Measurements from ENCODE around the gene TTLL9. TPM values are rescaled to one million over a fixed set of nuclear protein-coding genes. Genes with fewer than 3 reads are reported as not detected.

Gene TTLL9
- total and polyA plus RNA-seq, 10 of the 15 experiments (the other 5 are each of a cell fraction or from before 2014, with no cell fraction given), result 0.03 to 0.77 (median 0.11) TPM; not detected in 2

DNA sequence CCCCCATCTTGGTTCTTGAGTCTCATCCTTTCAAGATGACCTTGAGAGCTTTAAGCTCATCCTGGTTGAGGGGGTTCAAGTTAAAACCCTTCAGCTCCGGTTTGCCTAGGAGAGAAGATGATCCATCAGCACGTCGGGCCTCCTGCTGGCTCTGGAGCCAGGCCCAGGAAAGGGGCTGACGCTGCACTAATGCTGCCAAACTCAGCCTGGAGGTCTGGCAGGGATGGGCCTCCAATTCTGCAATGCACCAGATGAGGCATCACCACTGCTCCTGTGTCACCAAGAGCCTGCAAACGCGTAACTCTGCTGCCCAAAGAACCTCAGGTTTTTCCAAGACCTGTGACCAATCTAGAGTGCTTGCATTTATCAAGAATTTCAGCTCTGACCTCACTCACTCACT is 75.4 kb downstream of the TTLL9 start:
- SMC1A ChIA-PET (ENCODE audit: uncharacterized antibody, unreplicated experiment), result no interaction called here
- H3K36me3 ChIP-seq (ENCODE audit: control insufficient read depth in 2 of 2, insufficient read depth in 2 of 2, low read length in 1 of 2), result peaks cover 31 to 33% of the 10 kb centered on the region in 2 experiments
- 85% methylated on average over 6 of the region's 6 CpGs for WGBS (ENCODE audit: insufficient coverage, insufficient replicate concordance, low lambda C conversion rate, missing lambda C conversion rate)
- H3K4me1 ChIP-seq (ENCODE audit: control insufficient read depth, insufficient read depth, low read length), result peaks cover 5% of the 10 kb centered on the region
- H3K4me3 ChIP-seq, result no peak overlapping the region
- H3K9me3 ChIP-seq (replicated peaks; ENCODE audit: control insufficient read depth, insufficient read depth, low read length), result peaks cover 2% of the 10 kb centered on the region; the same call in 1 of the 3 replicates
- intact Hi-C loops (cut with micrococcal nuclease; ENCODE audit: unreplicated experiment) (no loop called here), in situ Hi-C loops (cut with MboI) (no loop called here)
- no peaks in the 10 kb centered on the region for H3K27me3 ChIP-seq (replicated peaks in 1 of 2; ENCODE audit: control insufficient read depth in 2 of 2, insufficient read depth in 2 of 2, low read length in 1 of 2)
- FAIRE-seq, result no peak
- H3K79me2 ChIP-seq (ENCODE audit: control insufficient read depth, insufficient read depth, low read length), result peaks cover 12% of the 10 kb centered on the region
- H3K4me2 ChIP-seq (ENCODE audit: control insufficient read depth, insufficient read depth), result no peak overlapping the region
- H3K27ac ChIP-seq (ENCODE audit: control insufficient read depth, insufficient read depth), result no peak overlapping the region
- 0 out of 2 replicates have a peak, but pooled peaks cover 2% of the 10 kb centered on the region for H4K20me1 ChIP-seq (ENCODE audit: control insufficient read depth, insufficient read depth)
- POLR2A ChIA-PET, result interaction anchor here (0.5 kb wide), 1 partner anchor 185 kb away, joined by 4 read pairs; no protein-coding TSS in a partner anchor
- no peak for DNase-seq (ENCODE audit: low read depth, low spot score)
- TF ChIP-seq MEF2A (IDR thresholded peaks at IDR 0.05; ENCODE audit: insufficient read depth, low read depth, low read length) (no peak), ASH2L (IDR thresholded peaks at IDR 0.05; ENCODE audit: borderline replicate concordance, low read depth) (no peak), SMC3 (IDR thresholded peaks at IDR 0.05; ENCODE audit: borderline replicate concordance, low read length) (no peak), CREB1 (IDR thresholded peaks at IDR 0.05; ENCODE audit: low read depth) (no peak)
- TF ChIP-seq, protein P1, sequence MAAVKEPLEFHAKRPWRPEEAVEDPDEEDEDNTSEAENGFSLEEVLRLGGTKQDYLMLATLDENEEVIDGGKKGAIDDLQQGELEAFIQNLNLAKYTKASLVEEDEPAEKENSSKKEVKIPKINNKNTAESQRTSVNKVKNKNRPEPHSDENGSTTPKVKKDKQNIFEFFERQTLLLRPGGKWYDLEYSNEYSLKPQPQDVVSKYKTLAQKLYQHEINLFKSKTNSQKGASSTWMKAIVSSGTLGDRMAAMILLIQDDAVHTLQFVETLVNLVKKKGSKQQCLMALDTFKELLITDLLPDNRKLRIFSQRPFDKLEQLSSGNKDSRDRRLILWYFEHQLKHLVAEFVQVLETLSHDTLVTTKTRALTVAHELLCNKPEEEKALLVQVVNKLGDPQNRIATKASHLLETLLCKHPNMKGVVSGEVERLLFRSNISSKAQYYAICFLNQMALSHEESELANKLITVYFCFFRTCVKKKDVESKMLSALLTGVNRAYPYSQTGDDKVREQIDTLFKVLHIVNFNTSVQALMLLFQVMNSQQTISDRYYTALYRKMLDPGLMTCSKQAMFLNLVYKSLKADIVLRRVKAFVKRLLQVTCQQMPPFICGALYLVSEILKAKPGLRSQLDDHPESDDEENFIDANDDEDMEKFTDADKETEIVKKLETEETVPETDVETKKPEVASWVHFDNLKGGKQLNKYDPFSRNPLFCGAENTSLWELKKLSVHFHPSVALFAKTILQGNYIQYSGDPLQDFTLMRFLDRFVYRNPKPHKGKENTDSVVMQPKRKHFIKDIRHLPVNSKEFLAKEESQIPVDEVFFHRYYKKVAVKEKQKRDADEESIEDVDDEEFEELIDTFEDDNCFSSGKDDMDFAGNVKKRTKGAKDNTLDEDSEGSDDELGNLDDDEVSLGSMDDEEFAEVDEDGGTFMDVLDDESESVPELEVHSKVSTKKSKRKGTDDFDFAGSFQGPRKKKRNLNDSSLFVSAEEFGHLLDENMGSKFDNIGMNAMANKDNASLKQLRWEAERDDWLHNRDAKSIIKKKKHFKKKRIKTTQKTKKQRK (IDR thresholded peaks at IDR 0.05; ENCODE audit: low read depth, low read length), result no peak
- no peak for ATAC-seq
- no peak overlapping the region for H2AFZ ChIP-seq (ENCODE audit: control insufficient read depth, low read depth, low read length)
- RAD21 ChIA-PET (ENCODE audit: unreplicated experiment), result no interaction called here
- CTCF ChIA-PET, result interaction anchor here (0.9 kb wide), 1 partner anchor 92 kb away, joined by 4 read pairs; no protein-coding TSS in a partner anchor
- BruUV-seq (replicated peaks), result no TSS peak
- no peak overlapping the region for H3K9ac ChIP-seq (ENCODE audit: control insufficient read depth, insufficient read depth, low read length)
